Activated T-helper 1 cell treated with anti-CD3 and anti-CD28 coated beads, Interleukin-2, amount 50 U/mL, for 16 hours (primary cell): ENCODE data around the gene PLA2G4B.

Experiments used
- DNase-seq, 2 donors: peaks; one replicate each; pipeline ENCODE4 v3.0.0-alpha.2; 2020; ENCODE audit warnings: low read depth in 1 of 2, low spot score in 1 of 2

PLA2G4B gene

GRCh38 chr15:41850482-41851166, 12.0 kb downstream of the PLA2G4B start:
- no peak for DNase-seq

- no peak for DNase-seq
Observed at GRCh38 chr15:41851167-41851523, 12.5 kb downstream of the PLA2G4B start.

DNA sequence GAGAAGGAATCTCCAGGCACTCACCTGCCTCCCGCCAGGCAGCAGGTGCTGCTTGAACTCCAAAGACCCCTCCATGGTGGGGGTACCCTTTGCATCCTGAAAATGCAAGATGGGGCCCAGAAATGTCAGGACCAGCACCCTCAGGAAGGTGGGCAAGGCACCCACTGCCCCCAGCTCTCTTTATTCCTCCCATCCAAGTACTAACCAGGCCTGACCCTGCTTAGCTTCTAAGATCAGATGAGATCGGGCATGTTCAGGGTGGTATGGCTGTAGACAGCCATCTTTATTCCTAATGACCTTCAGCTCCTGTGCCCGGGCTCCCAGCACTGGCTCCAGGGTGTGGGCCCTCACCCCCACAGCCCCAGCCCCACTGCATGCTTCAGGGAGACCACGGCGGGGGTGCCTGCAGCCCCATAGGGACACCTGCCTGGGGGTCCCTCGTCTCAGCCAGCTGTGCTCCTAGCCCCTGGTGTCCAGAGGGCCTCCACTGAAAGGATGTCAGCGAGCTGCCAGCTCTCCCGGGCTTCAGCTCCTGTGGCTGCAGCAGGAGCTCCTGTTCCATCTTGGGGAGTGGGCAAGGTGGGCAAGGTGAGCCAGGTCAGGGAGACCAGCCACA, 13.2 kb downstream of the PLA2G4B start:
- no peak for DNase-seq

GRCh38 chr15:41852736-41853590, 14.3 kb downstream of the PLA2G4B start:
- no peak for DNase-seq

GRCh38 chr15:41853831-41854230, 15.2 kb downstream of the PLA2G4B start:
- DNase-seq = no peak

DNA sequence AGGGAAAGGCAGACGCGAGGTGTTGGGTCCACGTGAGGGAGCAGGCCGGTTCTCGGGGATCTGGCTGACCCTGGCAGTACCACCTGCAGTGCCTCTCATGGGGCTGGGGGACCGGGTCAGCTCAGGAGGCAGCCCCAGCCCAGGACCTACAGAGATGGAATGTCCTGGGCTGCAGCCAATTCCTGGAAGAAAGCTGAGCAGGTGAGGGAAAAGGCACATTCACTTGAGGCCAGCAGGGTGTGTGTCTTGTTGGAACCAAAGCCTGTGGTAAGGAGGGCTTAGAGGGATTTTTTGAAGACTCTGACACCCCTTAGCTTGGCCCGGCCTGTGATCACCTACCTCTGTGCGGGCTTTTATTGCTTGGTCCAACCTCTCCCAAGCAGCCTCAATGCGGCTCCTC, 15.8 kb downstream of the PLA2G4B start:
- no peak for DNase-seq

DNA sequence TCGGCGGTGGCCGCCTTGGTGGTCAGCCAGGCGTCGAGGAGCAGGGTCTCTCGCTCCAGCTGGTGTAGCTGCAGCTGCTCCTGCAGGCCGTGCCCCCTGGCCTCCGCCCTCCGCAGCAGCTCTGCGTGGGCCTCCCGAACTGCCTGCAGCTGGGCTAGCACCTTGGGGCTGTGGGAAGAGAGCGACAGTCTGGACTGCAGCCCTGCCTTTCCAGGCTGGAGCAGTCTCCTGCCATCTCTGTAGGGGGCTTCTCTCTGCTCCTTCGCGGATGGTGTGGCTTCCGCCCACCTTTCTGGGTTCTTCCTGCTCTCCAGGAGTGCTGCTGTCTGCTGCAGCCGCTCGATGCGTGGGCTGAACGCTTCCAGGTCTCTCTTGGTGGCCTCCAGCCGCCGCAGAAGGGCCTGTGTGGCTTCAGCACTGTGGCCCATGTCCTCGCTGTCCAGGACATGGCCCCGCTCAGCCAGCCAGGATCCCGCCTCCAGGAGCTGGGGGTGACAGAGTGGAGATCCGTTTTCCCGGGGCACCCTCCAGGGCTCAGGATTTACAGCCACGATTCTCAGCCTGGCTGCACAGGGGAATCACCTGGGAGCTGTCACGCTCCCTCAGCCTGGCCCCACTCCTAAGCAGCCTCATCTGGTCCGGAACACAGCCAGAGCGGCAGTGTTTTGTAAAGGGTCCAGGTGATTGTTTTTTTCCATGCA, 16.8 kb downstream of the PLA2G4B start:
- DNase-seq = no peak

GRCh38 chr15:41856262-41856661, 17.6 kb downstream of the PLA2G4B start:
- no peak for DNase-seq

DNA sequence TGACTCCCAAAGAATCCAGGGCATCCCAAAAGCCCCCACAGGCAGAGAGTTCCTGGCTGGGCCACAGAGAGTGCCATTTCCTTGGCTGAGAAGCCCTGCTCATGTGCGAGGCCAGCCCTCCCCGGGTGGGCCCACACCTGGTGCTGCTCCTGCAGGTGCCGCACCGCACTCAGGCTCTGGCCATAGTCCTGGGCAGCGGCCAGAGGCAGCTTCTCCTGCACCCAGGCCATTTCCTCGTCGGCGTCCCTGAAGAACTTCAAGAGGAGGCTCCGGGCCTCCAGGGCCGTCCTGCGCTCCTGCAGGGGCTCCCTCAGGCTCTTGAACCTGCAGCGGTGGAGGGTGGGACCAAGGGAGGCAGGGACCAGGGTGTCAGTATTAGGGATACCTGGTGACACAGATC, 18.1 kb downstream of the PLA2G4B start:
- no peak for DNase-seq

GRCh38 chr15:41857316-41857715, 18.7 kb downstream of the PLA2G4B start:
- no peak for DNase-seq

DNA sequence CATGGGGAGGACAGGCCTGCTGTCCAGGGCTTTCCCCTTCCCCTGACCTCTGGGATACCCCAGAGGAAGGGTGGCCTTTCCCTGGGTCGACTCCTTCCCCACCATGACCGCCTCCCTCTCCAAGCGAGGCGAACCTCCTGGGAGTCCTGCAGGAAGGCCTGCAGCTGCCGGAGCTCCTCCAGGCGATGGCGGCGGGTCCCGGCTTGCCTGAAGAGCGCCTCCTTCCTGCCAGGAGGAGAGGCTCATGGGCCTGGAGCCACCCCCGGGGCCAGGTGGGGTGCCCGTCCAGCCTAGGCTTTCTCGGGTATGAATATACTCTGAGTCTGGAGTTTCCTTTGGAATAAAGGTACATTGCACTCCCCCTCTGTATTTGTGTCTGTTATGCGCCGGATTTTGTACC, 20.1 kb downstream of the PLA2G4B start:
- no peak for DNase-seq

GRCh38 chr15:41860049-41860828, 21.6 kb downstream of the PLA2G4B start:
- no peak for DNase-seq

GRCh38 chr15:41861736-41862356, 23.2 kb downstream of the PLA2G4B start:
- no peak for DNase-seq

- DNase-seq = no peak
Observed at GRCh38 chr15:41862515-41863116, 24.0 kb downstream of the PLA2G4B start.

GRCh38 chr15:41865490-41866055, 26.9 kb downstream of the PLA2G4B start:
- no peak for DNase-seq

DNA sequence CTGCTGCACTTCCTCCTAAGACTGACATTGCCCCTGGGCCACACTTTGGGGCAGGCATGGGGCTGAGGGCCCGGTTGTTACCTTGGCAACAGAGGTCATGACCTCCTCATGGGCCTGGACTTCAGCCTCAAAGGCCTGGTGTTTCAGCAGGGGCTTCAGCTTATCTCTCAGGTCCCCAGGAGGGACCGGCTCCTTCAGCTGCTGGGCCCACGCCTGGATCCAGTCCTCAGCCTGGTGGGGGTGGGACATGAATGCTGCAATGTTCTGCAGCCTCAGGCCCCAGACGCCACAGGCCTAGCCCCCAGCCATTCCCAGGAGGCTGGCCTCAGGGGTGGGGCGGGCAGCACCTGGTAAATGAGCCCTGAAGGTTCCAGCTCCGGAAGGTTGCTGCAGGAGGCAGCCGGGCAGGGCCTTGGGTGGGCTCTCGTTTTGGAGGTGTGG, 27.6 kb downstream of the PLA2G4B start:
- no peak for DNase-seq

- no peak for DNase-seq
Observed at GRCh38 chr15:41866872-41867579, 28.4 kb downstream of the PLA2G4B start.

DNA sequence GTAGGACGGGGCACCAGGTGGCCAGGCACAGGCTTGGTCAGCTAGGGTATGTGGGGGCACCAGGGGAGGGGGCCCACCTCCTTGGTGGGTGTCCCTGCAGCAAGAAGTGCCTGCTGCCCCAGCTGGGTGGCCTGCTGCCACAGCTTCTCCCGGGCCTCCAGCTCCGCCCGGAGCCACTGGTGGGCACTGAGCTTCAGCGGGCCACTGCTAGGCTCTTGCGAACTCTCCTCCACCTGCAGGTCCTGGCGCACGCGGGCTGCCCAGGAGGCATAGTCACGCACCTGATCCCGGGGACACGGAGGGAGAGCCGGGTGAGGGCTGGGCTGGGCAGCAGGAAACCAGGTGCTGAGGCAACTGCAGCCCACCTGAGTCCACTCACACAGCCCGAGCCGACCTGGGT, 29.7 kb downstream of the PLA2G4B start:
- no peak for DNase-seq
